GM19193 (cell line): ENCODE data around the gene RHOV.
A peak's percentile ranks its signal among the peaks of the same experiment; 100 is the strongest.

ENCODE experiments used
- POLR2A ChIP-seq: IDR thresholded peaks from 4 replicates; pipeline ENCODE4 v1.6.1; 2011; ENCODE audit not compliant: insufficient read depth, insufficient read length; ENCODE audit errors: extremely low read depth

The RHOV gene, protein sequence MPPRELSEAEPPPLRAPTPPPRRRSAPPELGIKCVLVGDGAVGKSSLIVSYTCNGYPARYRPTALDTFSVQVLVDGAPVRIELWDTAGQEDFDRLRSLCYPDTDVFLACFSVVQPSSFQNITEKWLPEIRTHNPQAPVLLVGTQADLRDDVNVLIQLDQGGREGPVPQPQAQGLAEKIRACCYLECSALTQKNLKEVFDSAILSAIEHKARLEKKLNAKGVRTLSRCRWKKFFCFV

DNA sequence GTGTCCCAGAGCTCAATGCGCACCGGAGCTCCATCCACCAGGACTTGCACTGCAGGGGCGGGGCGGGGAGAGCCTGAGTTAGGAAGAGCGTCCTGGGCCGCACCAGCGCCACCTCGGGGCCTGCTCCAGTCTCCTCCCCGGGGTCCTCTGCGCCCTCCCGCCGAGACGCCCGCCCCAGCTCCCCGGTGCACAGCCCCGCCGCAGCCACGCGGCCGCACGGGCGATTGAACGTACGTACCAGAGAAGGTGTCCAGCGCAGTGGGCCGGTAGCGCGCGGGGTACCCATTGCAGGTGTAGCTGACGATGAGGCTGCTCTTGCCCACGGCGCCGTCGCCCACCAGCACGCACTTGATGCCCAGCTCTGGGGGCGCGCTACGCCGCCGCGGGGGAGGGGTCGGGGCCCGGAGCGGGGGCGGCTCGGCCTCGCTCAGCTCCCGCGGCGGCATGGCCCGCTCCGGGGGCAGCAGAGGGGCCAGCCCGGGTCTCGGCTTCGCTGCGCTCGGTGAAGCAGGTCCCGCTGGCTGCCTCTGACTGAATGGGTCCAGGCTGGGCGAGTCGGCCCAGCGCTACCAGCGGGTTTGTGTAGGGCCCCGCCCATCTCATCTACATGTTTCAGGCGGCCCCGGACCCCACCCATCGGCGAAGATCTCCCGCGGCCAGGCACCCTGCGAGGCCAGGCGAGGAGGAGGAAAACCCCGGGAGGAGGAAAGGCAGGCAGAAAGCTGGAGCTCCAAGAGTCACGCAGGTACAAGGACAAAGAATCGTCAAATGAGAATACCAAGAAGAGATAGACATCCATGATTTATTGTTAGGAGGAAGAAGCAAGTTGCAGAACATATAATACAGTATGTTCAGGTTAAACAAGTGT is at the start of gene RHOV:
Gene RHOV (minus strand): TSS at position 541 of the 868 bp plus-strand sequence. CDS start 95 bp downstream, at position 446.
- peak; percentile 64 for TF ChIP-seq POLR2A

DNA sequence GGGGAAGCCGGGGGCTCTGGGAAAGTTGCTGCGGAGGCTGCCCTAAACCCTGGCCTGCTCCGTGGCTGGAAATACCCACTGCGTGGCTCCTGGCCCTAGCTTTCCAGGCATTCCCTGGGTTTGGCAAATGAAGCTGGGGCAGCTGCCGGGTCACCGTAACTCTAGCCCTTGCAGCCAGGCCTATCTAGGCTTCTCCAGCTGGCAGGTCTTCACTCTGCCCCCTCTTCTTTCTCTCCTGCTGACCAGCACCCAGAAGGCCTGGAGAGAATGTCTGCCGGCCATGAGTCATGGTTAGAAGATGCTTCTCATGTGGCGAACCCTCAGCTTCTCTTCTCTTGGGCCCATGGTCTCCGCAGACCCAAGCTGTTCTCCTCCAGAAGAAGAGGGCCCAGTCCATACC is 49.5 kb upstream of the RHOV start:
- no peak for TF ChIP-seq POLR2A

DNA sequence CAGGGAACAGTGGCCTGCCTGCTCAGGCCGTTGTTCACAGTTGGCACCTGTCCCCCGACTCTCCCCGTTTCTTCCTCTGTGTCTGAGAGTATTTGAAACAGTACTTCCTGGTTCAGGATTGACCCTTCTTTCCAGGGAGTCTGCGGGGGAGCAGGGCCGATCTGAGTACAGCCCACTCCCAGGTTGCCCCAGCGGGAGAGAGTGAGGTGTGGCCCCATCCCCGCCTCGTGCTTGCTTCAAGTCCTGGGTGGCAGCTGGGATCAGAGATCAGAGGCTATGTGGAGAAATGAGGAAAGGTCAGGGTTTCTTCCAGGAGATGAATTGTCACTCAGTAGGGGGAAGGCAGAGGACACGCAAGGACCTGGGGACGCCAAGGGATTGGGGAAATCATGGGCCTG is 48.6 kb upstream of the RHOV start:
- no peak for TF ChIP-seq POLR2A

DNA sequence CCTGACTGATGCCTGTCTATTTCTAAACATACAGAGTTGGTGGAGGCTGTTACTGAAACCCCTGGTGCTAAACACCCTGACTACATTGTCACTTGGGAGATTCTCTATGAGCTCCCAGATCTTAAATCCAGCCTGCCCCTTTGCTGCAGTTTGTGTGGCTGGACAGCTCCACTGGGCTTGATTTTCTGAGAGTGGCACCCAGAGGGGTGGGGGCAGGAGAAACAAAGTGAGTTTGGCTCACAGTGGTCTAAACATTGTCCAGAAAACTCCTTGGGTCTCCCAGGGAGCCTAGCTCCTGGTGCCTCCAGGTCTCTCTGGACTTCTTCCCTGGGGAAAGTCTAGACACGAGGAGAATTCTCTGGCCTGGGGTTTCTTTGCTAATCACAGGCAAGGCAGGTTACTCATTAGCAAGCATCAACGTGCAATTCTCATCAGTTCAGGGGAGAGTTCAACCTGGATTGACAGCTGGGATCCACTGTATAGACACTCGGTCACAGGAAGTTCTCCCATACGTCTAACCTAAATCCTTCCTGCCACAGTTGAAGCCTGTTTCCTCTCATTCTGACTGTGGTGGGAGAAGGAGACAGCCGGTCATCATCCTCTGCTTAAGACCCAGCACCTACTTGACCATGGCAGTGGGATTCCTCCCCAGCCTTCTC is 48.0 kb upstream of the RHOV start:
- TF ChIP-seq POLR2A, result no peak

DNA sequence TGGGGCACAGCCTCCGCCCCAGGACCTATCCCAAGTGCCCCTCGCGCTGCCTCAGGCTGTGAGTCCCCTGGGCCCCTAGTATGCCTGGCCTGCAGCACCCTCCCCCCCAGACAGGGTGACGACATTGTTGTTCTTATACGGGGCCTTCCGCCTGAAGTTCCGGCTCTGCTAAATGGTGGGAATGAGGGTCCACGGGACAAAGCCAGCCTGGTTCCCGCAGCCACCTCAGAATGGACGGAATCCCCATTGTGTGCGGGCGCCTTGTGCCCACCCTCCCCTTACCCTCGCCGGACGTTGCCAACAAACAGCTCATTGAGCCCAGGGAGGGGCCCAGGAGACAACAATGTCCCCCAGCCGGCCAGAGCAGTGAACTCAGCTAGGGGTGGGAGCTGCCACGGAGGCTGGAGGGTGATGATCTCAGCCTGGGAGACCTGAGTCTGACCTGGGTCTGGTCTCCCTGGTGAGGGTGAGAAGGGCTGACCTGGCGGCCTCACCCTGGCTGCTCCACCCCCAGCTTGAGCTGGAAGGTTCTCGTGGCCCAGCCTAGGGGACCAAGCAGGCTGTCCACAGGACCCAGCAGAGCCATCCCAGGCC is 44.9 kb upstream of the RHOV start:
- no peak for TF ChIP-seq POLR2A

DNA sequence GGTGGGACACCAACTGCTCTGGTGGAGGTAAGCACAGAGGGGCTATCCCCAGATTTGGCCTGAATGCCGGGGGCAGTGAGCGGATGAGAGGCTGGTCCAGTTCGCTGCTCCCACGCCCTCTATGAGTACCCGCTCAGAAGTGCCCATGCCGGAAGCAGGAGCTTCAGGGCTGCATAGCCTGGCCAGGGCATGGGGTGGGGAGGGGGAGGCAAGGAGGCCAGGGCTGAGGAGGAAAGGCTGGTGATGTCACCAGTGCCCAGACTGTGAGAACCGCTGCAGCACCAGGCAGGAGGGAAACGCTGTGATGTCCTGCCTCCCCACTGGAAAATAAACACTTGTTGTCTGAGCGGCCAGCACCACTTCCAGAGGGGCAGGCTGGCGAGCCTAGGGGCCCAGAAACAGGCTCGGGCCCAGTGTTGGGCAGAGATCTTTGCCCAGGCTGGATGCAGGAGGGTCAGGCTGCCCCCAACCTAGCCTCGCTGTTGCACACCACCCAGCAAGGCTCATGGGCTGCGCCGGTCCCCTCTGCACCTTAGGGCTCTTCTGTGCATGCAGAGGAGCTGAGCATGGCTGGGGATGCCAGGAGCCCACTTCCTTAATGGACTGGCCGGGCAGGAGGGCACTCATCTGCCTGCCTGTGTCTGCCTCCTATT is 44.2 kb upstream of the RHOV start:
- no peak for TF ChIP-seq POLR2A

DNA sequence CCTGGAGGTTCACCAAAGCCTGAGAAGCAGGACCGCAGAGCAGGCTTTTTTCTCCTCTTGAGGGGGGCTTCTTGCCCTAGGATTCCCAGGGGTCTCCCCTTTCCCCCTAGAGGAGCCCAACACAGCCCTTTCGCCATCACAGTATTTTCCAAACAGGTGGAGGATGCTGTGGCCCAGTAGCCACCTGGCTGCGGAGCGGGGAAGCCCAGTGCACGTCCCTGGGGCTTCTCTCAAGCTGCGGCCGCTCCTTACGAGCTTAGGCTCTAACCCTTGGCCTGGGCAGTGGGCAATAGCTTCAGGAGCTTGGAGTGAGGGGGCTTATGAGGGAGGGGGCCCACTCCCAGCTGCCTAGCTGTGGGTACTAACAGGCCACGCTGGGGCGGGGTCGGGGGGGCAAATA is 43.6 kb upstream of the RHOV start:
- no peak for TF ChIP-seq POLR2A

DNA sequence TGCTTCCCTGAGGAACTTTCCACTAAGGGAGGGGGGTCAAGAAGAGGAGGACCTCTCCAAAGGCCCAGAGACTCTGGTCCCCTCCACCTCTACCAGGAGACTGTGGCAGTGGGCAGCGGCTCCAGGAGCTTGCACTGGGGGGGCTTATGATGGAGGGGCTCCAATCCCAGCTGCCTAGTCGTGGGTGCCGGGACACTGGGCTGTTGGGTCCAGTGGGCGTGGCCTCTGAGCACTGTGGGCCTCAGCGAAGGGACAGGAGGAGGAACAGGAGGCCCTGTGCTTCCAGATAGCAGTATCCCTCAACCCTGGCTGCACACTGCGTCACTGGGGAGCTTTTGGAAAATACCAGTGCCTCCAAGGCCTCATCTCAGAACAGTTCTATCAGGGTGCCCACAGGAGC is 41.6 kb upstream of the RHOV start:
- TF ChIP-seq POLR2A, result no peak

DNA sequence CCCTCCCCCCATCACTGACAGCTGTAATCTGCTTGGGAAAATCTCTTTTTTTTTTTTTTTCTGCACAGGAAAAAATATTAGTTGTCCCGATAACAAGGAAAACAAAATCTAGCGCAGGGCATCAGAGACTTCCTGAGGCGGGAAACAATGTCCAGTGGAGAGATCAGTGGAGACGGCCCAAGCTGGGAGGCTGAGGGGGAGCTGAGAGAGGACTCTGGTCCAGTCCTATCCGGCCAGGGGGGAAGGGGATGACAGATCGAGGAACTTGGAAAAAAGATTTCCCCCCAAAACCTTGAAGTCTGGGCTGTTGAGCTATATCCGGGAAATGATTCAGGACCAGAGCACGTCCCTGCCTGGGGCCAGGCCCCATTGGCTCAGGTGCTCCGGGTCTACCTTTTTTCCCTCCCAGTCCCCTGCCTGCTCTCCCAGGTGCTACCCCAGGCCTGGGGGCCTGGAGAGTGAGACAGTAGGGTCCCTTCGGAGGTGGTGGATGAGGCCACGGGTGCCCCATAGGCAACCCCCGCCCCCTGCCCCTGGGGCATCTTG is 41.2 kb upstream of the RHOV start:
- no peak for TF ChIP-seq POLR2A

DNA sequence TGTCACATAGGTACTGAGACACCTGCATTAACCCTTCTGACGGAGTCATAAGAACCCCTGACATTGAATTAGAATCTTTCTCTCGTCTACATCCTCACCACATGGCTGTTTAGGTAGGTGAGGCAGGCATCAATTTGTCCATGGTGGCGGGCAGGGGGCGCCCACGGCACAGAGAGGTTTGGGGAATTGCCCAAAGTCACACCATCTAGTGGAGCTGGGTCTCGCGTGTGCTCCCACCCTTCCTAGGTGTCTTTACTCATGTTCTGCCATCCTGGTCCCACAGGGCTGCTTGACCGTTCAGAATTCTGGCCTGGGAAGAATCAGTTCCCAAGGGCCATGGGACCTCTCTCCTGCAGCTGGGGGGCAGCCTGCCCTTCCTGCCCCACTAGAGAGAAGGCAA is 40.5 kb upstream of the RHOV start:
- TF ChIP-seq POLR2A, result no peak

DNA sequence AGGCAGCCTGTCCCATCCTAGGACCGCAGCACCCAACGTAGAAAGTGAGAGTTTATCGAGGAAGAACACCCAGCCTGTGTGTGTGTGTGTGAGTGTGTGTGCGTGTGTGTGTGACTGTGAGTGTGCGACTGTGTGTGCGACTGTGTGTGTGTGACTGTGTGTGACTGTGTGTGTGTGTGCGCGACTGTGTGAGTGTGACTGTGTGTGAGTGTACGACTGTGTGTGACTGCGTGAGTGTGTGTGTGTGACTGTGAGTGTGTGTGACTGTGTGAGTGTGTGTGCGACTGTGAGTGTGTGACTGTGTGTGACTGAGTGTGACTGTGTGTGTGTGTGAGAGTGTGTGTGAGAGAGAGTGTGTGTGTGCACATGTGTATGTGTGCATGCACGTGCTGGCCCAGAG is 40.0 kb upstream of the RHOV start:
- no peak for TF ChIP-seq POLR2A

DNA sequence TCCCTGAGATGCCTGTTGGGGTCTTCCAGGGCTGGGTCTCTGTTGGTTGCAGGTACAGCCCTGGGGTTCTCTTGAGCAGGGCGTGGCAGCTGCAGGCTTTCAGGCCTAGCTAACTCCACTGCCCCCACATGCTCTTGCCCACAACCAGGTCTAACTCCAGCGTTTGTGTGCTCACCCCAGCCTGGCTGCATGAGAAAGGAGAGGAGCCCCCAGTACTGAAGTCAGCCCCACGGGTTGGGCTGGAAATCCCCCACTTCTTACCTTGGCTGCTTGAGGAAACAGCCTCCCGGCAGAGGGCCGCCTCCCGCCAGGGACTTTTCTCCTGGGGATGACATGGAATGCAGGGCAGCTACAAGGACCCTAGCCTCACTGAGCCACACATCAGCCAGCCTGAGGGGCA is 38.4 kb upstream of the RHOV start:
- no peak for TF ChIP-seq POLR2A

DNA sequence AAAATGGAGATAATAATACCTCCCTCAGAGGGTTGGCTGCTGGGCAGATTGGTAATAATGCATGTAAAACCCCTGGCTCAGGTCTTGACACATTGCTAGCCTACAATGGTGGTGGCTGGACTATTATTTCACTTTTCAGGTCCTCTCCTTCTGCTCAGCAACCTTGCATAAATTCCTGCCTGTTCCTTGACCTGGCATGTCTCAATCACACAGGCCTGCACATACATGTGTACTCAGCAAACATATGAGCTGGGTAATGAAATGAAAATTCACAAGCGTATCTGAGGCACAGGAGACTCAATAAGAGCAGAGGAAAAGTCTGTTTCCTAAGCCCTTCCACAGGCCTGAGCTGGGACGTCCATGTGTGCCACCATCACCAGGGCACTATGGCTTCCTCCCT is 37.7 kb upstream of the RHOV start:
- TF ChIP-seq POLR2A, result no peak

DNA sequence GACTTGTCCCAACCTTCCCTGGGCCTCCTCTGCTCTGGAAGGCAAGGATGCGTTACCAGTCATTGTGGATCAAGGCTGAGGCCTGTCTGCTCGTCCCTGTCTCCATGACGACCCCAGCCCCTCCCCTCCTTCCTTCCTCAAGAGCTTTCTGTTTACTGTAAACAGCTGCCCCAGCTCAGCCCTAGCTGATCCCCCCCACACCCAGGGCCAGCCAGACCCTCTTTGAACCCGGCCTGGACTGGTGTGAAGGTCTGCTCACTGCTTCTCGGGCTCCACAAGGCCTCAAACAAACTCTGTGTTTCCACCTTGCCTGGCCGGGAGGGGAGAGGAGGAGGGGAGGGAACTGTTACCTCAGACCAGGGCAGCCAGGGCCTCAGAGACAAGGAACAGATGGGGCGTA is 37.1 kb upstream of the RHOV start:
- TF ChIP-seq POLR2A, result no peak
